Neural progenitor cell (in vitro differentiated cells): ENCODE results near the gene STARD10. TPM values are rescaled to one million over a fixed set of nuclear protein-coding genes. Genes with fewer than 3 reads are reported as not detected.

Source experiments
- DNase-seq: peaks from one replicate; pipeline ENCODE4 v3.0.0-alpha.2; 2016; ENCODE audit warnings: low spot score
- H2AFZ ChIP-seq: fragments of 200-600 bp; sonication (generic); replicated peaks from 2 replicates; pipeline ENCODE4 v1.6.1; 2016; ENCODE audit warnings: antibody characterized with exemption
- H3F3A ChIP-seq: fragments of 200-600 bp; sonication (generic); 2 replicates; pipeline ENCODE4 v1.6.1; 2016; ENCODE audit warnings: antibody characterized with exemption, low read depth
- H3K27ac ChIP-seq: fragments of 200-600 bp; sonication (generic); 2 replicates; pipeline ENCODE4 v1.5.1; 2016; ENCODE audit warnings: mild to moderate bottlenecking
- H3K27me3 ChIP-seq: fragments of 200-600 bp; sonication (generic); 2 replicates; pipeline ENCODE4 v1.6.1; 2016; ENCODE audit warnings: mild to moderate bottlenecking, moderate library complexity
- H3K36me3 ChIP-seq: fragments of 200-600 bp; sonication (generic); 2 replicates; pipeline ENCODE4 v1.5.1; 2016
- H3K4me1 ChIP-seq: fragments of 200-600 bp; sonication (generic); 2 replicates; pipeline ENCODE4 v1.6.1; 2016; ENCODE audit warnings: mixed run types
- H3K4me2 ChIP-seq: fragments of 200-600 bp; sonication (generic); 2 replicates; pipeline ENCODE4 v1.6.1; 2016
- H3K4me3 ChIP-seq: fragments of 200-600 bp; sonication (generic); 2 replicates; pipeline ENCODE4 v1.5.1; 2016
- H3K79me2 ChIP-seq: fragments of 200-600 bp; sonication (generic); 2 replicates; pipeline ENCODE4 v1.6.1; 2016; ENCODE audit warnings: low read depth
- H3K9ac ChIP-seq: fragments of 200-600 bp; sonication (generic); 2 replicates; pipeline ENCODE4 v1.6.1; 2016
- H3K9me3 ChIP-seq: fragments of 200-600 bp; sonication (generic); 2 replicates; pipeline ENCODE4 v1.5.1; 2016; ENCODE audit warnings: low read depth
- H4K20me1 ChIP-seq: fragments of 200-600 bp; sonication (generic); 2 replicates; pipeline ENCODE4 v1.6.1; 2016; ENCODE audit warnings: low read depth
- H3K27ac Mint-ChIP-seq: 3 replicates; pipeline ENCODE4 v1.8.0; 2021; ENCODE audit warnings: mixed read lengths
- H3K27me3 Mint-ChIP-seq: 2 replicates; pipeline ENCODE4 v1.8.0; 2022; ENCODE audit warnings: low read depth, mild to moderate bottlenecking, inconsistent platforms, moderate library complexity, mixed read lengths; ENCODE audit not compliant: insufficient read depth
- H3K36me3 Mint-ChIP-seq: 3 replicates; pipeline ENCODE4 v1.8.0; 2021; ENCODE audit warnings: mixed read lengths
- H3K4me1 Mint-ChIP-seq: 3 replicates; pipeline ENCODE4 v1.8.0; 2021; ENCODE audit warnings: mixed read lengths
- H3K4me3 Mint-ChIP-seq: 3 replicates; pipeline ENCODE4 v1.8.0; 2021; ENCODE audit warnings: mild to moderate bottlenecking, moderate library complexity, mixed read lengths
- H3K9me3 Mint-ChIP-seq: 3 replicates; pipeline ENCODE4 v1.8.0; 2020; ENCODE audit warnings: mixed read lengths
- CTCF ChIP-seq: fragments of 200-600 bp; sonication (generic); IDR thresholded peaks from 2 replicates; pipeline ENCODE4 v1.5.1; 2017; ENCODE audit warnings: antibody characterized with exemption, mild to moderate bottlenecking
- EZH2 ChIP-seq: fragments of 200-600 bp; sonication (generic); IDR thresholded peaks from 2 replicates; pipeline ENCODE4 v1.6.1; 2017; ENCODE audit warnings: antibody characterized with exemption, mild to moderate bottlenecking, moderate library complexity
- EZH2phosphoT487 ChIP-seq: fragments of 200-600 bp; sonication (generic); IDR thresholded peaks from 2 replicates; pipeline ENCODE4 v1.6.1; 2017; ENCODE audit warnings: antibody characterized with exemption
- total RNA-seq: library from RNA; depleted of rRNA; stranded (reverse); fragments of >200 nt; gene quantifications from 2 replicates; pipeline ENCODE4 v1.2.3, GENCODE V29; 2015; ENCODE audit warnings: low replicate concordance

Gene STARD10
- total RNA-seq, 1 donor from 2014 or later: 13.0 TPM

GRCh38 chr11:72758690-72759389 is 35.0 kb downstream of the STARD10 start:
- Histone ChIP-seq H3K4me2 (no peak overlapping the region), H3K27ac (no peak overlapping the region)
- H3K27ac Mint-ChIP-seq: peak overlapping the region; percentile 23

DNA sequence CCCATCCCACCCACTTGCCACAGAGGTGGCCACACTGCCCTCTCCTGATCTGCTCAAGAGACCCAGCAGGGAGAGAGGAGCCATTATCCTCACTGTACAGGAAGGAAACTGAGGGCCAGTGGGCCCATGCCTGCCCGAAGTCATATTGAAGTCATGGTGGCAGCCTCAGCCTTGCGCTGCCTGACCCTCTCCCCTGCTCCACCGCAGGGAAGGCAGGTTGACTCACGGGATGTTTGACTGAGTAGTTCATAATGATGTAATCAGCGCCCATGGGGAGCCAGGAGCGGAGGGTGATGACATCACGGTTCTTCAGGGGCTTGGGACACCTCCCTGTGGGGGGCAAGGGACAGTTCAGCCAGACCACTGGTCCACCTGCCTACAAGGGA is 35.5 kb downstream of the STARD10 start:
- Histone ChIP-seq H3K27ac (no peak overlapping the region), H3K4me2 (no peak overlapping the region), H2AFZ (no peak overlapping the region), H3K27me3 (no peaks in the 10 kb centered on the region), H3F3A (no peaks in the 10 kb centered on the region), H3K9ac (no peak overlapping the region), H3K36me3 (no peaks in the 10 kb centered on the region), H3K79me2 (no peaks in the 10 kb centered on the region), H3K9me3 (no peaks in the 10 kb centered on the region), H3K4me3 (no peak overlapping the region), H4K20me1 (no peaks in the 10 kb centered on the region), H3K4me1 (no peaks in the 10 kb centered on the region)
- peaks cover 4% of the 10 kb centered on the region for H3K4me1 Mint-ChIP-seq
- no peaks in the 10 kb centered on the region for H3K9me3 Mint-ChIP-seq
- H3K27ac Mint-ChIP-seq: no peak overlapping the region
- H3K36me3 Mint-ChIP-seq: peaks cover 10% of the 10 kb centered on the region
- no peak overlapping the region for H3K4me3 Mint-ChIP-seq
- DNase-seq: no peak
- TF ChIP-seq CTCF (no peak), EZH2 (no peak), EZH2phosphoT487 (no peak)
- H3K27me3 Mint-ChIP-seq: peaks cover 8% of the 10 kb centered on the region

More at GRCh38 chr11:72758690-72759389, 35.0 kb downstream of the STARD10 start:
- peaks cover 10% of the 10 kb centered on the region for H3K36me3 Mint-ChIP-seq
- no peaks in the 10 kb centered on the region for H3K9me3 ChIP-seq
- no peak overlapping the region for H3K9ac ChIP-seq
- no peak overlapping the region for H3K4me3 Mint-ChIP-seq
- no peaks in the 10 kb centered on the region for H3K9me3 Mint-ChIP-seq
- no peak for DNase-seq
- no peaks in the 10 kb centered on the region for H3K36me3 ChIP-seq
- H3K27me3 ChIP-seq: no peaks in the 10 kb centered on the region
- H3K79me2 ChIP-seq: no peaks in the 10 kb centered on the region
- peaks cover 7% of the 10 kb centered on the region for H3K27me3 Mint-ChIP-seq
- H3K4me1 Mint-ChIP-seq: peaks cover 8% of the 10 kb centered on the region
- TF ChIP-seq CTCF: no peak
- TF ChIP-seq EZH2phosphoT487: no peak
- TF ChIP-seq EZH2: no peak
- no peaks in the 10 kb centered on the region for H3F3A ChIP-seq
- no peaks in the 10 kb centered on the region for H4K20me1 ChIP-seq
- H3K4me1 ChIP-seq: no peaks in the 10 kb centered on the region
- H2AFZ ChIP-seq: no peak overlapping the region
- H3K4me3 ChIP-seq: no peak overlapping the region

GRCh38 chr11:72755713-72756285 is 38.0 kb downstream of the STARD10 start:
- Histone ChIP-seq H3K9me3 (no peaks in the 10 kb centered on the region), H3K79me2 (peaks cover 13% of the 10 kb centered on the region), H3K36me3 (no peaks in the 10 kb centered on the region), H3K4me1 (peaks cover 14% of the 10 kb centered on the region), H3F3A (no peaks in the 10 kb centered on the region), H3K9ac (no peak overlapping the region), H3K4me3 (no peak overlapping the region), H3K4me2 (no peak overlapping the region), H4K20me1 (no peaks in the 10 kb centered on the region), H2AFZ (no peak overlapping the region), H3K27ac (no peak overlapping the region), H3K27me3 (no peaks in the 10 kb centered on the region)
- Mint-ChIP-seq H3K36me3 (peaks cover 10% of the 10 kb centered on the region), H3K4me3 (no peak overlapping the region), H3K27me3 (peaks cover 8% of the 10 kb centered on the region), H3K4me1 (peaks cover 17% of the 10 kb centered on the region), H3K9me3 (no peaks in the 10 kb centered on the region), H3K27ac (peak overlapping the region; percentile 78)
- TF ChIP-seq EZH2 (no peak), EZH2phosphoT487 (no peak), CTCF (no peak)
- DNase-seq: no peak
